ENCODE data around the gene PAX2.
"Not testable (repeated sequence)": the region's sequence is repeated elsewhere in the genome, so short reads cannot be mapped to it uniquely, and the experiment has no call there.

PAX2 gene

GRCh38 chr10:100744987-100745881, at the start of gene PAX2:
PAX2 (plus strand) TSS chr10:100745582; CDS start chr10:100746261, 679 bp downstream.
- in situ Hi-C loops (cut with HindIII; ENCODE audit: low pct_unique_long_range_greater_than_20kb, low sequenced_read_pairs): no loop called here
- peak in 1 of 2 experiments; percentile 29 for DNase-seq (ENCODE audit: low read depth in 1 of 2, low spot score in 1 of 2)
- no peak for TF ChIP-seq JUND (IDR thresholded peaks at IDR 0.05; ENCODE audit: low read depth)

GRCh38 chr10:100696477-100696901, 48.9 kb upstream of the PAX2 start:
- in situ Hi-C loops (cut with HindIII; ENCODE audit: low pct_unique_long_range_greater_than_20kb, low sequenced_read_pairs): no loop called here
- TF ChIP-seq JUND (IDR thresholded peaks at IDR 0.05; ENCODE audit: low read depth): no peak
- no peak for DNase-seq (ENCODE audit: low read depth in 1 of 2, low spot score in 1 of 2)

DNA sequence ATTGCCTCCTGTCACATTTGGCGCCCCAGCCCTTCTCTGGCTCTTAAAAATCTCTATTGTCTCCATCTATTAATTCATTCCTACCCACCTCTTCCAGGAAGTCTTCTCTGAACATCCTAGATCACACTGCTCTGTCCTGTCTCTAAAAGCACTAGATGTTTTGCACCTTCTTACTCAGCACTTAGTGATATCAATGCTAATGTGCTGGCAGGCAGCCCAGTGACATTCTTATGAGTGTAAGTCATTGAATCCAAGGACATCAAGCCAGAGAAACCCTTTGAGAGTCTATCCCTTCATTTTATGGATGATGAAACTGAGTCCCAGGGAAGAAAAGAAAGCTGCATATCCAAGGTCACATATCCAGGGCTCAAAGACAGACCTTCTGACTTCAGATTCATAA, 48.3 kb upstream of the PAX2 start:
- in situ Hi-C loops (cut with HindIII; ENCODE audit: low pct_unique_long_range_greater_than_20kb, low sequenced_read_pairs): no loop called here
- TF ChIP-seq JUND (IDR thresholded peaks at IDR 0.05; ENCODE audit: low read depth): no peak
- DNase-seq (ENCODE audit: low read depth in 1 of 2, low spot score in 1 of 2): no peak

GRCh38 chr10:100697631-100698030, 47.8 kb upstream of the PAX2 start:
- no peak for TF ChIP-seq JUND (IDR thresholded peaks at IDR 0.05; ENCODE audit: low read depth)
- in situ Hi-C loops (cut with HindIII; ENCODE audit: low pct_unique_long_range_greater_than_20kb, low sequenced_read_pairs): no loop called here
- no peak for DNase-seq (ENCODE audit: low read depth in 1 of 2, low spot score in 1 of 2)

- in situ Hi-C loops (cut with HindIII; ENCODE audit: low pct_unique_long_range_greater_than_20kb, low sequenced_read_pairs): not testable (repeated sequence)
Observed at GRCh38 chr10:100701704-100702103, 43.7 kb upstream of the PAX2 start.

DNA sequence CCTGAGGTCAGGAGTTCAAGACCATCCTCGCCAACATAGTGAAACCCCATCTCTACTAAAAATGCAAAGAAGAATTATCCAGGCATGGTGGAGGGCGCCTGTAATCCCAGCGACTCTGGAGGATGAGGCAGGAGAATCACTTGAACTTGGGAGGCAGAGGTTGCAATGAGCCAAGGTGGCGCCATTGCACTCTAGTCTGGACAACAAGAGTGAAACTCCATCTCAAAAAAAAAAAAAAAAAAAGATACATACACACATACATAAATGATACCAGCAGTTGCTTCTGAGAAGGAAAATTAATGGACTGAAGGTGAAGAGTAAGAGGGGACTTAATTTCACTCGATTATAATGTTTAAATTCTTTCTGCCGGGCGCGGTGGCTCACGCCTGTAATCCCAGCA, 40.2 kb upstream of the PAX2 start:
- no peak for TF ChIP-seq JUND (IDR thresholded peaks at IDR 0.05; ENCODE audit: low read depth)
- in situ Hi-C loops (cut with HindIII; ENCODE audit: low pct_unique_long_range_greater_than_20kb, low sequenced_read_pairs): no loop called here
- DNase-seq (ENCODE audit: low read depth in 1 of 2, low spot score in 1 of 2): peak in 1 of 2 experiments; percentile 34

More at GRCh38 chr10:100701704-100702103, 43.7 kb upstream of the PAX2 start:
- not testable (repeated sequence) for DNase-seq (ENCODE audit: low read depth in 1 of 2, low spot score in 1 of 2)

- TF ChIP-seq JUND (IDR thresholded peaks at IDR 0.05; ENCODE audit: low read depth): no peak
- in situ Hi-C loops (cut with HindIII; ENCODE audit: low pct_unique_long_range_greater_than_20kb, low sequenced_read_pairs): no loop called here
- no peak for DNase-seq (ENCODE audit: low read depth in 1 of 2, low spot score in 1 of 2)
Observed at GRCh38 chr10:100707261-100707848, 38.0 kb upstream of the PAX2 start.

DNA sequence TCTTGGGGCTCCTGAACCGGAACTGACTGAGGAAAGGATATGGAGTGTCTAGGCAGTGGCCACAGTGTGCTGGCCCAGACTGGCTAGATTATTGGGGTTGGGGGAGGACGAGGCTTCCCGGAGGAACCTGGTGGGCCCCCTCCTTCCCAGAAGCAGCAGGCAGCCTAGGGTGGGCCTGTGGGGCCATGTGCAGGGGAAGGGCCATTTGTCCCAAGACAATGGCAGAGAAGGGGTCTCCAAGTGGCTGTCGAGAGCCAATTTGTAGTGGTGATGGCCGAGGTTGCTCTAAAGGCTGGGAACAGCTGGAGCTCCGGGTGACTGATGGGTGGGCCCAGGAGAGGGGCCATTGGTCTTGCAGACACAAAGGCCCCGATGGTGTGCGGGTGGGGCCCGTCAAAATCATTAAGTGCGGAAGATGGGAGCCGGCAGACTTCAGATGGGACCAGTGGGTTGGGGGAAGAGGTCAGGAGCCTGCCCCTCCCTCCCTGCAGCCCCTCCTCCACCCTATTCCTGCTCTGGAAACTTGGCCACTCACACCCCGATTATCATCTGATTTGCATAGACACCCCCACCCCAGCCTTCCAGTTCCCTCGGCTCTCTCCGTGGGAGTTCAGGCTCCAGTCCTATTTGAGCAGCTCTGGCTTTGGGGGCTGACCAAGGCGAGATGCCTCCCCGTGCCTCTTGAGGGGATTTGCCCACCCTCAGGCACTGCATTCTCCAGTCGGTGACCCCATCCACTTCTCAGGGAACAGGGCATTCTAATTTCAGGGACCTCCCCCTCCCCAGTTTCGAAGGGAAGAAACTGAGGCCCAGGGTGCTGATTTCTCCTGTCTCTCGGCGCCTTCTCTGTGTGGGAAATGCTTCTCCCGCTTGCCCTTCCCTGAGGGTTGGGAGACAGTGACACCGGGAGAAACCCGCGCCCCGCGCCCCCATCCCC, 36.0 kb upstream of the PAX2 start:
- DNase-seq (ENCODE audit: low read depth in 1 of 2, low spot score in 1 of 2): no peak
- TF ChIP-seq JUND (IDR thresholded peaks at IDR 0.05; ENCODE audit: low read depth): no peak
- in situ Hi-C loops (cut with HindIII; ENCODE audit: low pct_unique_long_range_greater_than_20kb, low sequenced_read_pairs): no loop called here

- DNase-seq (ENCODE audit: low read depth in 1 of 2, low spot score in 1 of 2): peak in 1 of 2 experiments; percentile 69
- in situ Hi-C loops (cut with HindIII; ENCODE audit: low pct_unique_long_range_greater_than_20kb, low sequenced_read_pairs): no loop called here
- no peak for TF ChIP-seq JUND (IDR thresholded peaks at IDR 0.05; ENCODE audit: low read depth)
Observed at GRCh38 chr10:100710151-100710871, 35.1 kb upstream of the PAX2 start.

DNA sequence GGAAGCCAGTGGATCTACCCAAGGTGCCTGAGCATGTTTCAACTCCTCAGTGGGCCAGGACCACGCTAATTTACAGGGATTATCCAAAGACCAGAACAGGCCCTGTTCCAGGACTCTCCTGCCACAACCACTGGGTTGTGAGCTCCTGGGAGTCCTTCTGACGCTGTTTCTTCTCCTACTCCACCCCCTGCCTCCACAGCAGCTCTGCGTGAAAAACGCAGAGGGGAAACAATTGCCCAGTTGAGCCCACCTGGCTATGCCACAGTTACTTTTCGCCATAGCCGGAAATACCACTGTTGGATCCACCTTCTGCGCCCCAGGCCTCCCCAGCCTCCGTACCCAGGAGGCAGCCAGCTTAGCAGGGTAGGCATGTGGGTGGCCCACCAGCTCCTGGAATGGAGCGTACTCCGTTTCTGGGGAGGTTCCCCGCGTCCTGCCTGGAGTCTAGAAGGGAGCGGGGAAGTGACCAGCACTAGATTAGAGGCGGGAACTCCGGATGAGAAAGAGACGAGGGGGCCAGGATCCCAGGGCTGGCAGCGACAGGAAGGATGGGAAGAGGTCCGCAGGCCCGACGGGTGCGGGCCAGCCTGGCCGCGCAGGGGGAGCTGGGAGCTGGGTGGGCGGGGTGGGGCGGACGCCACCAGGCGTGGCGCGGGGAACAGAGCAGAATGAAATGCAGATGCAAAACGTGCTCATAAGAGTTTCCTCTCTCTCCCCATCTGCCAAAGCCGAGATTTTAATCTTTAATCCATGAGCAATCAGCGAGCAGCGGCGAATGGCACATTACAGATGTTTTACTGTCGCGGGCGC, 32.1 kb upstream of the PAX2 start:
- in situ Hi-C loops (cut with HindIII; ENCODE audit: low pct_unique_long_range_greater_than_20kb, low sequenced_read_pairs): no loop called here
- DNase-seq (ENCODE audit: low read depth in 1 of 2, low spot score in 1 of 2): no peak
- no peak for TF ChIP-seq JUND (IDR thresholded peaks at IDR 0.05; ENCODE audit: low read depth)

DNA sequence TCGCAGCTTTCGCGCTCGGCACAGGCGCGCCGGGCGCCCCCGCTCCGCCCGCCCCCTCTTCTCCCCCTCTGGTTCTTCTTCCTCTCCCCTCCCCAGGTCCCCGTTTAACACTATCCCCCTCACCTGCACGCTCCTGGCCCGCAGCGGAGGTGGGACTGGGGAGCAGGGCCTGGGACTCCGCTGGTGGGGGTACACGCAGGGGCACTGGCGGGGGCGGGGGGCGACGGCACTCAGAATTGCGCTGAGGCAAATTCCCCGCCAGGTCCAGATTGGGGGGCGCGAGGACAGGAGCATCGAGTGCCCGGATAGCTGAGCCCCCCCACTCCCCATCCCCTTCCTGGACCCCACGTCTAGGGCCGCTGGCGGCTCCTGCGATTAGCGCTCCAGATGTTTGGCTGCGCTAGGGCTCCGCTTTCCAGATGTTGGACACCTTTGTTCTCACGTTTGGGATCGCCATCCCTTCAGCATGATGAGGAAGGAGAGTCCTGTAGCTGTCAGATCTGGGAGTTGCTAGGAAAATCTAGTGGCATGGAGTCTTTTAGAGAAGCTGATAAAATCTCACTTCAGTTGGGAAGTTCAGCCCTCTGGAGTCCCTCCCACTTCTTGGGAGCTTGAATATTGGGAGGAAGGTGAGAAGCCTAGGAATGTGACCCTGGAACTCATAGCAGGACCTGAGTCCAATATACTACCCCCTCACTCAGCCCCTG, 31.4 kb upstream of the PAX2 start:
- no peak for TF ChIP-seq JUND (IDR thresholded peaks at IDR 0.05; ENCODE audit: low read depth)
- in situ Hi-C loops (cut with HindIII; ENCODE audit: low pct_unique_long_range_greater_than_20kb, low sequenced_read_pairs): no loop called here
- DNase-seq (ENCODE audit: low read depth in 1 of 2, low spot score in 1 of 2): no peak
